ENCODE measurements around the gene LYST. TPM values are rescaled to one million over a fixed set of nuclear protein-coding genes. Genes with fewer than 3 reads are reported as not detected.
"Not testable (repeated sequence)": the region's sequence is repeated elsewhere in the genome, so short reads cannot be mapped to it uniquely, and the experiment has no call there.

The LYST gene
- total RNA-seq, 2 experiments from 2014 or later, result 19.0 to 21.1 TPM

DNA sequence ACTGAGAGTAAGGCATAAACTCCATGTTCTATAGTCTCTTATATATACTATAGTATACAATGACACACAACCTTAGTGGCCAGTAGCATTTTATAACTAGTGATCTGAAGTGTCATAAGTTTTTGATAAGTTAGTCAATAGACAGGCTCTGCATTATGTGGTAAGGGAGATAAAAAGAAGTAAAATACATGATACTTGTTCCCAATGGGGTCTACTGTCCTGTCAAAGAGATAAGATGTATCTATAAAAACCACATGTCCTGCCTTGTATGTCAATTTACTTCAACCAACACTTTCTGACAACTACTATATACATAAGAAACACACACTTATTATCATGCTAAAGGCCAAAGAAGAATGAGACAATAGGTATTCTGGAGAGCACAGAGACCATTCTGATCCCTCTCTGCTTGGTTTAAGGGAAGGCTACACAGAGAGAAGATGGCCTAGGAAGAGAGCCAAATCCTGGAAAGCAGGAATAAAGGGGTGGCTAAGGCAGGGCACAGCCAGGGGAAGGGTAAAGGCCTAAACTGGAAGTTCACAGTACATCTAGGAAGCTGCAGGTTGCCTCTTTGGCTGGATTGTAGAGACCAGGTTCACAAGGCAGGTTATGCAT, 91.4 kb downstream of the LYST start:
- no peak overlapping the region for H3K27ac Mint-ChIP-seq

DNA sequence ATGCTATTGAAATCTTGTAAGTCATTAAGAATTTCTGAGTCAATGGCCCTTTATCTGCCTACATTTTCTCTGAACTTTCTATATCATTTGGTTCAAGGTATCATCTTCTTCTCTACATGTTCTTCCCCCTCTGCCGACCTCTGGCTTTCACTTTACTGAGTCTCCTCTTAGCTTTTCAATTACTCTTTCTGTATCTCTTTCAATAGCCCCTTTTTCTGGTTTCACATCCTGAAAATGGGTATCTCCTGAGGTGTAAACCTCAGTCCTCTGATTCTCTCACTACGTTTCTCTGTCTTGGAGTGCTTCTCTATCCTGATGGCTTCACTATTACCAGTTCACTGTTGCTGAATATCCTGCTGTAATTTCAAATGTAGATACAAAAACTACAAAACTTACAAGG, 98.9 kb downstream of the LYST start:
- Mint-ChIP-seq H3K4me1 (ENCODE audit: low read depth) (peaks cover 10% of the 10 kb centered on the region), H3K36me3 (ENCODE audit: low read depth) (peaks cover 4% of the 10 kb centered on the region), H3K9me3 (no peaks in the 10 kb centered on the region), H3K27me3 (ENCODE audit: low read depth) (no peaks in the 10 kb centered on the region), H3K27ac (no peak overlapping the region), H3K4me3 (no peak overlapping the region)
- intact Hi-C loops (cut with micrococcal nuclease), result no loop called here
- no peak for DNase-seq
- CTCF ChIA-PET, result interaction anchor here (1.3 kb wide), 1 partner anchor 15 kb away, joined by 5 read pairs; no protein-coding TSS in a partner anchor

More for the DNA sequence above, 91.4 kb downstream of the LYST start:
- Mint-ChIP-seq H3K4me3 (no peak overlapping the region), H3K27me3 (ENCODE audit: low read depth) (no peaks in the 10 kb centered on the region), H3K9me3 (no peaks in the 10 kb centered on the region), H3K36me3 (ENCODE audit: low read depth) (peaks cover 15% of the 10 kb centered on the region), H3K4me1 (ENCODE audit: low read depth) (no peaks in the 10 kb centered on the region)
- DNase-seq, result no peak
- intact Hi-C loops (cut with micrococcal nuclease), result no loop called here
- CTCF ChIA-PET, result interaction anchor here (1.0 kb wide), 1 partner anchor 197 kb away, joined by 3 read pairs; no protein-coding TSS in a partner anchor

GRCh38 chr1:235766794-235767285, 99.9 kb downstream of the LYST start:
- no peak for DNase-seq
- Mint-ChIP-seq H3K27me3 (ENCODE audit: low read depth) (no peaks in the 10 kb centered on the region), H3K9me3 (no peaks in the 10 kb centered on the region), H3K4me3 (no peak overlapping the region), H3K4me1 (ENCODE audit: low read depth) (peaks cover 10% of the 10 kb centered on the region), H3K27ac (no peak overlapping the region), H3K36me3 (ENCODE audit: low read depth) (peaks cover 6% of the 10 kb centered on the region)
- CTCF ChIA-PET, result interaction anchor here (0.9 kb wide), 1 partner anchor 17 kb away, joined by 3 read pairs; no protein-coding TSS in a partner anchor
- intact Hi-C loops (cut with micrococcal nuclease), result no loop called here

- CTCF ChIA-PET, result interaction anchor here (0.5 to 0.7 kb wide), 3 partner anchors 37 to 1366 kb away, joined by 3 to 4 read pairs (median 3); no protein-coding TSS in a partner anchor
Observed at GRCh38 chr1:235763962-235764361, 102.7 kb downstream of the LYST start.

GRCh38 chr1:235759336-235759735, 107.4 kb downstream of the LYST start:
- H3K4me3 Mint-ChIP-seq, result no peak overlapping the region
- H3K4me1 Mint-ChIP-seq (ENCODE audit: low read depth), result no peaks in the 10 kb centered on the region
- CTCF ChIA-PET, result no interaction called here
- H3K9me3 Mint-ChIP-seq, result no peaks in the 10 kb centered on the region
- H3K36me3 Mint-ChIP-seq (ENCODE audit: low read depth), result peaks cover 15% of the 10 kb centered on the region
- no peak for DNase-seq
- no peak overlapping the region for H3K27ac Mint-ChIP-seq
- no peaks in the 10 kb centered on the region for H3K27me3 Mint-ChIP-seq (ENCODE audit: low read depth)
- intact Hi-C loops (cut with micrococcal nuclease), result no loop called here

More at GRCh38 chr1:235763962-235764361, 102.7 kb downstream of the LYST start:
- peaks cover 10% of the 10 kb centered on the region for H3K4me1 Mint-ChIP-seq (ENCODE audit: low read depth)
- DNase-seq, result peak; percentile 52
- peaks cover 12% of the 10 kb centered on the region for H3K36me3 Mint-ChIP-seq (ENCODE audit: low read depth)
- H3K4me3 Mint-ChIP-seq, result no peak overlapping the region
- H3K27ac Mint-ChIP-seq, result no peak overlapping the region
- H3K9me3 Mint-ChIP-seq, result no peaks in the 10 kb centered on the region
- intact Hi-C loops (cut with micrococcal nuclease), result loop anchor here (1.0 kb wide), 2 partner anchors 67 to 122 kb away; no protein-coding TSS in a partner anchor
- H3K27me3 Mint-ChIP-seq (ENCODE audit: low read depth), result no peaks in the 10 kb centered on the region

DNA sequence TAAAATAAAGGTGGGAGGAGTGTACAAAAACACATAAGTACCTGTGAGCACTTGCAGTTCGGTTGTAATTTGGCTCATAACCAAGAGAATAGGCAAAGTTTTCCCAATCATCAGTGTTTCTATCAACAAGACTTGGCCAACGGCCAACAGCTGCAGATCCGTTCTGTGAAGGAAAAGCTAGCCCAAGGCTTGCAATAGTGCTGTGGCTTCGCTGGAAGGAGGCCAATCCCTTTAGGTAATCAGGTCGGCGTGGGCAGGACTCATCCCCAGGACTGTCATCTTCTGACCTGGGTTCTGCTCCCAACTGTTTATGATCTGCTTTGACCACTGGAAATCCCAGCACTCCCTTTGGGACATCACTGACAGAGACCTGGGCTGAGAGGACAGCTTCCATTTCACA, 107.8 kb downstream of the LYST start:
- no peaks in the 10 kb centered on the region for H3K9me3 Mint-ChIP-seq
- intact Hi-C loops (cut with micrococcal nuclease), result no loop called here
- DNase-seq, result no peak
- no peaks in the 10 kb centered on the region for H3K27me3 Mint-ChIP-seq (ENCODE audit: low read depth)
- H3K36me3 Mint-ChIP-seq (ENCODE audit: low read depth), result peaks cover 15% of the 10 kb centered on the region
- no peak overlapping the region for H3K27ac Mint-ChIP-seq
- no peak overlapping the region for H3K4me3 Mint-ChIP-seq
- no peaks in the 10 kb centered on the region for H3K4me1 Mint-ChIP-seq (ENCODE audit: low read depth)
- CTCF ChIA-PET, result no interaction called here

GRCh38 chr1:235757587-235758096, 109.1 kb downstream of the LYST start:
- no peaks in the 10 kb centered on the region for H3K4me1 Mint-ChIP-seq (ENCODE audit: low read depth)

GRCh38 chr1:235754186-235754585, 112.5 kb downstream of the LYST start:
- intact Hi-C loops (cut with micrococcal nuclease), result not testable (repeated sequence)

More at GRCh38 chr1:235757587-235758096, 109.1 kb downstream of the LYST start:
- Mint-ChIP-seq H3K27me3 (ENCODE audit: low read depth) (no peaks in the 10 kb centered on the region), H3K4me3 (no peak overlapping the region), H3K36me3 (ENCODE audit: low read depth) (peaks cover 15% of the 10 kb centered on the region), H3K27ac (no peak overlapping the region), H3K9me3 (no peaks in the 10 kb centered on the region)
- no peak for DNase-seq
- intact Hi-C loops (cut with micrococcal nuclease), result no loop called here
- CTCF ChIA-PET, result no interaction called here

DNA sequence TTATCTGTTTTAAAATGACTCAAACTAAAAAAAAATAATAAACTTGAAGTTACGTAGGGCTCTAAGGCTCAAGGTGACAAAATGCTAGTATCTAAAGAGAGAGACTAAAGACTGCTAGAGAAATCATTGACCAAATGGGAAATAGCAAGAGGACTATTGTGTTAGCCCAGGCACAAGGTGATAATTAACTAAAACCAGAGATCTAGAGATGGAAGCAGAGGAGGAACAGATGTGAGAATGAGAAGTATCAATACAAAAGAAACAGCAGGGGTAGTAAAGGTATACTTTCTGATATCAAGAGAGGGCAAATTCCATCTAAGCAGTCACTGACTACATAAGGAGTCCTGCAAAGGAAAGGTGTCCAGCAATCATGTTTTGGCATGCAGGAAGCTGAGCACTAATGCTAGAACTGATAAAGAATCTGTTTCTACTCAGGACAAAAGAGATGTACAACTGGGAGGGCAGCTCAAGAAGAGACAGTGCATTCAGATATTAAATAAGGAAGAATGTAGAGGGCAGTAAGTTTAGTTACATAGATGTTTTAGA, 116.9 kb downstream of the LYST start:
- no peak overlapping the region for H3K27ac Mint-ChIP-seq
- H3K36me3 Mint-ChIP-seq (ENCODE audit: low read depth), result peaks cover 13% of the 10 kb centered on the region
- CTCF ChIA-PET, result interaction anchor here (0.7 kb wide), 1 partner anchor 222 kb away, joined by 5 read pairs; no protein-coding TSS in a partner anchor
- no peak overlapping the region for H3K4me3 Mint-ChIP-seq
- no peaks in the 10 kb centered on the region for H3K9me3 Mint-ChIP-seq
- no peak for DNase-seq
- H3K27me3 Mint-ChIP-seq (ENCODE audit: low read depth), result no peaks in the 10 kb centered on the region
- no peaks in the 10 kb centered on the region for H3K4me1 Mint-ChIP-seq (ENCODE audit: low read depth)
- intact Hi-C loops (cut with micrococcal nuclease), result no loop called here

More at GRCh38 chr1:235754186-235754585, 112.5 kb downstream of the LYST start:
- H3K27me3 Mint-ChIP-seq (ENCODE audit: low read depth); H3K4me3 Mint-ChIP-seq; H3K4me1 Mint-ChIP-seq (ENCODE audit: low read depth); DNase-seq; H3K27ac Mint-ChIP-seq; H3K36me3 Mint-ChIP-seq (ENCODE audit: low read depth); H3K9me3 Mint-ChIP-seq: not testable (repeated sequence)
- CTCF ChIA-PET, result interaction anchor here (0.5 to 1.9 kb wide), 4 partner anchors 11 to 405 kb away, joined by 3 to 4 read pairs (median 4); no protein-coding TSS in a partner anchor

- H3K36me3 Mint-ChIP-seq (ENCODE audit: low read depth), result peaks cover 16% of the 10 kb centered on the region
Observed at GRCh38 chr1:235748747-235749146, 118.0 kb downstream of the LYST start.

GRCh38 chr1:235746245-235746644, 120.5 kb downstream of the LYST start:
- intact Hi-C loops (cut with micrococcal nuclease), result no loop called here
- H3K27ac Mint-ChIP-seq, result no peak overlapping the region
- peaks cover 26% of the 10 kb centered on the region for H3K36me3 Mint-ChIP-seq (ENCODE audit: low read depth)
- CTCF ChIA-PET, result interaction anchor here (1.0 kb wide), 1 partner anchor 132 kb away, joined by 4 read pairs; no protein-coding TSS in a partner anchor
- no peaks in the 10 kb centered on the region for H3K4me1 Mint-ChIP-seq (ENCODE audit: low read depth)
- no peaks in the 10 kb centered on the region for H3K27me3 Mint-ChIP-seq (ENCODE audit: low read depth)
- DNase-seq, result no peak
- no peak overlapping the region for H3K4me3 Mint-ChIP-seq
- H3K9me3 Mint-ChIP-seq, result no peaks in the 10 kb centered on the region

More at GRCh38 chr1:235748747-235749146, 118.0 kb downstream of the LYST start:
- intact Hi-C loops (cut with micrococcal nuclease), result no loop called here
- CTCF ChIA-PET, result no interaction called here
- Mint-ChIP-seq H3K9me3 (no peaks in the 10 kb centered on the region), H3K27me3 (ENCODE audit: low read depth) (no peaks in the 10 kb centered on the region), H3K27ac (no peak overlapping the region), H3K4me1 (ENCODE audit: low read depth) (no peaks in the 10 kb centered on the region), H3K4me3 (no peak overlapping the region)
- no peak for DNase-seq

DNA sequence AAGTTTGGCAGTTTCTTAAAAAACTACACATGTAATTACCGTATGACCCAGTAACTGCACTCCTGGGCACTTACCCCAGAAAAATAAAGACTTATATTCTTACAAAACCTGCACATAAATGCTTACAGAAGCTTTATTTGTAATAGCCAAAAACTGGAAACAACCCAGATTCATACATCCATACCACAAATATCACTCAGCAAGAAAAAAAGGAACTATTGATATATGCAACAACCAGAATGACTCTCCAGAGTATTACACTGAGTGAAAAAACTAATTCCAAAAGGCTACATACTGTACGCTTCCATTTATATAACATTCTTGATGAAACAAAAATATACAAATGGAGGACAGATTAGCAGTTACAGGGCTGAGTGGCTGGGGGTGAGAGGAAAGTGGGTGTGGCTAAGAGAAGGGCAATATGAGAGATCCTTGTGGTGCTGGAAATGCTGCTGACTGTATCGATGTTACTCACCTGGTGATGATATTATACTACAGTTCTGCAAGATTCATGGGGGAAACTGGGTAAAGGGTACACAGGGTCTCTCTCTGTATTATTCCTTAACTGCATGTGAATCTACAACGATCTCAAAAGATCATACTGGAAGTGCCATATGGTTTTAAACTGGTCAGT, 121.1 kb downstream of the LYST start:
- H3K4me3 Mint-ChIP-seq, result no peak overlapping the region
- H3K27me3 Mint-ChIP-seq (ENCODE audit: low read depth), result no peaks in the 10 kb centered on the region
- CTCF ChIA-PET, result interaction anchor here (0.6 to 1.1 kb wide), 3 partner anchors 11 to 226 kb away, joined by 3 to 4 read pairs (median 4); no protein-coding TSS in a partner anchor
- no peak overlapping the region for H3K27ac Mint-ChIP-seq
- H3K4me1 Mint-ChIP-seq (ENCODE audit: low read depth), result no peaks in the 10 kb centered on the region
- no peak for DNase-seq
- intact Hi-C loops (cut with micrococcal nuclease), result no loop called here
- H3K9me3 Mint-ChIP-seq, result no peaks in the 10 kb centered on the region
- H3K36me3 Mint-ChIP-seq (ENCODE audit: low read depth), result peaks cover 26% of the 10 kb centered on the region

Data from activated naive CD4-positive, alpha-beta T cell treated with anti-CD3 and anti-CD28 coated beads for 36 hours (primary cell).